Activated CD4-positive, alpha-beta T cell treated with anti-CD3 and anti-CD28 coated beads, Interleukin-2, amount 50 U/mL, for 4 hours (primary cell): ENCODE results near the gene HSF2.
"Not testable (repeated sequence)": the region's sequence is repeated elsewhere in the genome, so short reads cannot be mapped to it uniquely, and the experiment has no call there.

Source experiments
- DNase-seq, 2 experiments: peaks; one replicate each; pipeline ENCODE4 v3.0.0-alpha.2; 2020

Gene HSF2

GRCh38 chr6:122400462-122401089 is 1.1 kb downstream of the HSF2 start:
- DNase-seq = no peak

GRCh38 chr6:122401104-122401503 is 1.7 kb downstream of the HSF2 start:
- DNase-seq = no peak

- DNase-seq = no peak
Observed at GRCh38 chr6:122404444-122404843, 5.0 kb downstream of the HSF2 start.

- DNase-seq = no peak
Observed at GRCh38 chr6:122405417-122405816, 6.0 kb downstream of the HSF2 start.

DNA sequence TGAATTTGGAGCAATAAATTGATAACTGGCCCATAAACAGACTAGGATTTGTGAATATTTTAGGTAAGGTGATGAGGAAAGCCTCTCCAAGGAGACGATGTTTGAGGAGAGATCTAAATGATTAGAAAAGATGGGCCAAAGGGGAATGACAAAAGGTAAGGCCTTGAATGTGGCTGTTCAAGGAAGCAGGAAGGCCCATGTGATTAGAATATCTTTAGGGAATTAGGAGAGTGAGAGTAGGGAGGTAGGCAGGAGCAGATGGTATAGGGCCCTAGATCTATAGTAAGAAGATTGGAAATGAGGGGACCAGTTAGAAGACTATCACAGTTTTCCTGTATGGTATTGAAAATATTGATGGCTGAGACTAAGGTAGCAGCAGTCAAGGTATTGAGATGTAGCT is 6.7 kb downstream of the HSF2 start:
- DNase-seq = no peak

GRCh38 chr6:122407712-122408111 is 8.3 kb downstream of the HSF2 start:
- no peak for DNase-seq

GRCh38 chr6:122408240-122408639 is 8.8 kb downstream of the HSF2 start:
- no peak for DNase-seq

- DNase-seq = no peak
Observed at GRCh38 chr6:122408702-122409458, 9.4 kb downstream of the HSF2 start.

GRCh38 chr6:122412001-122412400 is 12.5 kb downstream of the HSF2 start:
- DNase-seq = no peak

DNA sequence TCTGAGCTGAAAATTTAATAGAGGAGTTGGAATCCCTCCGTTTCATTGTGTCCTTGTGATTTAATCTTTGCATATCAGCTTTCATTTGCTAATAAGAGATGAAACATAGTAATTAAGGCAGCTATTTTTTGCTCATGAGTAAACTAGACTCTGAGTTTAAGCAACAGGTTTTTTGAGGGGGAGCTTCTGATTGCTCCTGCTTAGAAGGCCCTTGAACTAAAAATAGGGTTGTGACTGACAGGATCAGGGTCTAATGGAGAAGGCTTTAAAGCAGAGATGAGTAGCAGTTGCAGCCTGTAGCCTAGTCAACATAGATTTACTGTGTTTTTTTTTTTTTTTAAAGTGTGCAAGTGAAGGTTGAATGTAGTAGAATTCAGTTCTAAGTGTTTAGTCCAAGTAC is 17.4 kb downstream of the HSF2 start:
- DNase-seq = no peak

- DNase-seq = no peak
Observed at GRCh38 chr6:122422003-122422402, 22.6 kb downstream of the HSF2 start.

DNA sequence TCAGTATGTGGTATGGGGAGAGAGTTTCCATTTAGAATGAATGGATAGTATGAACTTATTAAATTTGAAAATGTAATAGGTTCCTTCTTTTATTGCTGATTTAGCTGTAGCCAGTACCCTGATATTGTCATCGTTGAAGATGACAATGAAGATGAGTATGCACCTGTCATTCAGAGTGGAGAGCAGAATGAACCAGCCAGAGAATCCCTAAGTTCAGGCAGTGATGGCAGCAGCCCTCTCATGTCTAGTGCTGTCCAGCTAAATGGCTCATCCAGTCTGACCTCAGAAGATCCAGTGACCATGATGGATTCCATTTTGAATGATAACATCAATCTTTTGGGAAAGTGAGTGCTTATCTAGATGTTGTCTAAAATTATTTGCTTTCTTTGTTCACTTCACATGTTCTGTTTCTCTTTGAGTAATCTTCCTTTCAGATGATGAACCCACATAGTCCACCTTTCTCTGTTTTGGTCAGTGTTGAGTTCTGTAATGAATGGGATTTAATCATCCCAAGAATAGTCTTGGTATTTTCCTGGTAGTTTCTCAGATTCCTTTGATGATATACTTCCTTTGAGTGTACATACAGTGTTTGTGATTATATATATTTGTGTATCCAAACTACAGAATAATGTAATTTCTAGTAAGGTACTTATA is 23.3 kb downstream of the HSF2 start:
- DNase-seq = no peak

GRCh38 chr6:122423734-122424133 is 24.3 kb downstream of the HSF2 start:
- no peak for DNase-seq

- no peak for DNase-seq
Observed at GRCh38 chr6:122426597-122426996, 27.1 kb downstream of the HSF2 start.

DNA sequence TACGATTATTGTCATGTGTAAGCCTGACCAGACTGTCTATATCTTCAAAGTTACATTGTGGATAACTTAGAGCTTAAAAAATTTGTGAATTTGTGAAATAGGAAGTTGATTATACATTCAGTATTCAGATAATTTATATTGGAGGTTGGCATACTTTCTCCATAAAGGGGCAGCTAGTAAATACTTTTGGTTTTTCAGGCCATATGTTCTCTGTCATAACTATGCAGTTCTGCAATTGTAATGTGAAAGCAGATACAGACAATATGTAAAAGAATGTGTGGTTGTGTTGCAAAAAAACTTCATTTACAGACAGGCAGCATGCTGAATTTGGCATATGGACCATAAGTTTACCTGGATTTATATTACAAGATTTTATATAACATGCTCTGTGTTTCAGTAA is 29.3 kb downstream of the HSF2 start:
- DNase-seq = no peak

DNA sequence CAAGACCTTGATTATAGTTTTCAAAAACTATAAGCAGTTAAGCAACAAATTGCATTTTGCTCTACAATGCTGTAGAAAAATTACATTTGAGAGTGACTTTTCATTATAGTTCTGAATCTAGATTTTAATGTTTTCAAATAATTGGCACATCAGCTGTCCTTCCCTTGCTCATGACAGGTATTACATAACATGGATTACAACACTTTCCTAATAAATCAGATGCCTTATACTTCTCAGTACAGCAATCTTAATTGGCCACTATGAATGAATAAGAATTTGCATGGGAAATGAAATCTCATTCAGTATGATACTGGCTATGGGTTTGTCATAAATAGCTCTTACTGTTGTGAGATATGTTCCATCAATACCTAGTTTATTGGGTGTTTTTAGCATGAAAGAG is 29.9 kb downstream of the HSF2 start:
- DNase-seq = no peak

GRCh38 chr6:122431780-122432179 is 32.3 kb downstream of the HSF2 start:
- no peak for DNase-seq

GRCh38 chr6:122432816-122433215 is 33.4 kb downstream of the HSF2 start:
- DNase-seq = no peak

DNA sequence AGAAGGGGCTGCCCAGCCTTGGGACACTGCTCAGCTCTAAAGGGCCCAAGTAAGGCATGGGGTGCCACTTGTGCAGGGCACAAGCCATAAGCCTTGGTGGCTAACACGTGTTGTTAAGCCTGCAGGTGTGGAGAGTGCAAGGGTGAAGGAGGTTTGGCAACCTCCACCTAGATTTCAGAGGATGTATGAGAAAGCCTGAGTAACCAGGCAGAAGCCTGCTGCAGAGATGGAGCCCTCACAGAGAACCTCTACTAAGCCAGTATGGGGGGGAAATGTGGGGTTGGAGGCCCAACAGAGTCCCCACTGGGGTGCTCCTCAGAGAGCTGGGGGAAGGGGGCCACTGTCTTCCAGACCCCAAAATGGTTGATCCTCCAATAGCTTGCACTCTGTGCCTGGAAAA is 39.5 kb downstream of the HSF2 start:
- DNase-seq = no peak

DNA sequence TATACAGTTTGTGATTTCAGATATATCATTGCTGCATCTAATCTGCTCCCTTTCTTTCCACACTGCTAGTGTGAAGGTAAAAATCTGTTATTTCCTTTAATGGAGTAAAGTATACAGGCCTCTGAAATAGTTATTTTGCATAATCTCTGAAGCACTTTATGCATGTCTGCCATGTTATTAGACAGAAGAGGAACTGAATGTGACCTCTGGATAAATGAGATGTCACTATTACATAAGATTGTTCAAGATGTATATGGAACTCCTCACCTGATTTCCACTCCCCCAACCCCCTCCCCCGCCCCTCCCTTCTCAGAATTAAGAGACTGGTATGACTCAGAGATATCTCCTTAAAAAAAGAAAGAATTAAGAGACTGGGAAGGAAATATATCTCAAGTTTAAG is 45.8 kb downstream of the HSF2 start:
- no peak for DNase-seq

DNA sequence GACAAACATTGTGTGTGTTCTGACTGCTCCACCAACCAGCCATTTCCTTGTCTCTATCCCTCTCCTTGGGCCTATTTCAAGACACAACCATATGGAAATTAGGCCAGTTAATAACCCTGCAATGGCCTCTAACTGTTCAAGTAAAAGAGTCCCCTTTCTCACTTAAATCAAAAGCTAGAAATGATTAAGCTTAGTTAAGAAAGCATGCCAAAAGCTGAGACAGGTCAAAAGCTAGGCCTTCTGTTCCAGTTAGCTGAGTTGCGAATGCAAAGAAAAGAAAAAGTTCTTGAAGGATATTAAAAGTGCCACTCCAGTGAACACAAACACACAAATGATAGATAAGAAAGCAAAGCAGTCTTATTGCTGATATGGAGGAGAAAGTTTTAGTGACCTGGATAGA is 49.6 kb downstream of the HSF2 start:
- no peak for DNase-seq

DNA sequence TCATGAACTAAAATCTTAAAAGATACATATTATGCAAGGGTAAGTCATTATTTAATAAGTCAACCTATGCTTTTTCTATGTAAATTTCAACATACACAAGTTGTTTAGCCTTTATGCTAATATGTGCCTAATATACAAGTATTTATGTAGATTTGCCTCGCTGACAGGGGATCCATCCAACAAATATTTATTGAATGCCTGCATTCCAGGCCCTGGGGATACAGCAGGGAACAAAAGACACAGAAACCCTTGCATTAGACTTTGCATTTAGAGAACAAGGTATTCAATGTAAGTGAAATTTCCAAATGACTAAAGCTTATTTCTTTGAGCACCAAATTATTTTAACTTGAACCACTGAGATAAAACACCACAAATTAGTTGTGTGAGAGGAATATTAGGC is 53.1 kb downstream of the HSF2 start:
- no peak for DNase-seq

GRCh38 chr6:122454673-122455072 is 55.2 kb downstream of the HSF2 start:
- no peak for DNase-seq

GRCh38 chr6:122455116-122455515 is 55.7 kb downstream of the HSF2 start:
- DNase-seq = not testable (repeated sequence)
